Pancreas (tissue), 10 donors: Measurements from ENCODE around the gene THOP1. TPM values are rescaled to one million over a fixed set of nuclear protein-coding genes. Genes with fewer than 3 reads are reported as not detected.

Experiments used
- ATAC-seq, 4 donors: fragments of 200-7000 bp; cut with Tn5 transposase; one replicate each; pipeline versions ENCODE4 v1.8.0 to v1.9.1; 2020; ENCODE audit warnings: mild to moderate bottlenecking in 4 of 4, moderate library complexity in 4 of 4
- DNase-seq, 6 donors: peaks; one replicate each; pipeline ENCODE4 v3.0.0-alpha.2; 2020
- FAIRE-seq: peaks from 2 replicates; lab custom pipeline; 2012; peaks lifted over from hg19 to GRCh38; lab: Jason Lieb, UNC
- H3K27ac ChIP-seq, 4 donors: fragments of 200-600 bp; sonication (generic); 1 replicate in 3 of 4; 2 replicates in 1 of 4; pipeline versions ENCODE4 v1.5.0 to v1.8.0; 2020
- H3K27me3 ChIP-seq, 4 donors: fragments of 200-600 bp; one replicate each; pipeline ENCODE4 v1.8.0; 2021
- H3K36me3 ChIP-seq, 3 donors: fragments of 200-600 bp; sonication (generic) in 1 of 3; one replicate each; pipeline versions ENCODE4 v1.5.0 to v1.8.0; 2020 to 2021
- H3K4me1 ChIP-seq, 3 donors: fragments of 200-600 bp; one replicate each; pipeline ENCODE4 v1.8.0; 2021
- H3K4me3 ChIP-seq, 4 donors: fragments of 200-600 bp; sonication (generic) in 2 of 4; one replicate each; pipeline versions ENCODE4 v1.5.0 to v1.8.0; 2020 to 2021
- H3K9me3 ChIP-seq, 4 donors: fragments of 200-600 bp; one replicate each; pipeline ENCODE4 v1.8.0; 2021
- CTCF ChIP-seq, 4 donors: fragments of 200-600 bp; sonication (generic) in 3 of 4; IDR thresholded peaks; one replicate each; pipeline versions ENCODE4 v1.5.0 to v1.8.0; 2021; ENCODE audit warnings: antibody characterized with exemption in 4 of 4
- WGBS, 2 donors: extraction: QIAGEN DNeasy Blood & Tissue Kit; methylation state at CpG; one replicate each; pipeline ENCODE4 v1.1.7; 2013; 5-methylcytosine and 5-hydroxymethylcytosine counted together
- intact Hi-C, 3 donors: fragments of 100-400 bp; cut with DNase I; formaldehyde crosslinking; loops; one replicate each; pipeline versions ENCODE4 v1.11.1 to v1.14.2; 2022
- polyA plus RNA-seq, 2 donors: library from polyadenylated mRNA; stranded (reverse); fragments of 200-250 nt; gene quantifications; one replicate each; pipeline ENCODE4 v1.2.3, GENCODE V29; 2013
- total RNA-seq, 6 donors: library from RNA; stranded (reverse); fragmentation: NEBNext Ultra II Directional in 4 of 6; extraction: Animal tissue kit (Norgen Biotek cat#: 25700) in 4 of 6; gene quantifications; one replicate each; pipeline versions ENCODE4 v1.2.1 to v1.2.4, GENCODE V29; 2021 to 2023
- donor health status: healthy with polysubstance abuse.
- donor health status: DM: no; HTN: no; CAD: no; lungs with moderate emphysema.
- donor health status: DM: no; HTN: no; CAD: no.
- donor health status: control.
- donor health status: control.
- donor health status: Bipolar disorder and iron deficiency.
- donor health status: DM: yes; HTN: yes; CAD: no.
- donor health status: DM: no; HTN: no; CAD: no.
- donor health status: DM: no; HTN: no; CAD: no.
- donor health status: DM: yes; HTN: yes; CAD: no.

Gene THOP1
- total and polyA plus RNA-seq, 8 donors = 11.6 to 124 (median 20.5) TPM

GRCh38 chr19:2756921-2757881, 28.1 kb upstream of the THOP1 start:
- no peak for ATAC-seq
- no peak for TF ChIP-seq CTCF (IDR thresholded peaks at IDR 0.05)
- no peak overlapping the region for H3K4me3 ChIP-seq
- 93 to 94% methylated on average over 46 to 48 of the region's 48 CpGs for WGBS, 2 donors
- no peak for DNase-seq
- intact Hi-C loops = loop anchor here in 1 of 3 donors (10.0 kb wide), 1 partner anchor 112 kb away; no protein-coding TSS in a partner anchor
- no peaks in the 10 kb centered on the region for H3K27me3 ChIP-seq
- no peak for FAIRE-seq
- no peaks in the 10 kb centered on the region for H3K4me1 ChIP-seq
- H3K9me3 ChIP-seq = no peaks in the 10 kb centered on the region
- H3K36me3 ChIP-seq = peaks cover 0 to 27% (median 9%) of the 10 kb centered on the region in 3 donors
- H3K27ac ChIP-seq = no peak overlapping the region

- Histone ChIP-seq H3K36me3 (peaks cover 0 to 38% (median 20%) of the 10 kb centered on the region in 3 donors), H3K27ac (no peak overlapping the region), H3K4me3 (no peak overlapping the region), H3K9me3 (no peaks in the 10 kb centered on the region), H3K27me3 (no peaks in the 10 kb centered on the region), H3K4me1 (no peaks in the 10 kb centered on the region)
- 97% methylated on average over 17 of the region's 17 CpGs for WGBS, 2 donors
- ATAC-seq (no peak), DNase-seq (no peak), FAIRE-seq (no peak)
- TF ChIP-seq CTCF (IDR thresholded peaks at IDR 0.05) = no peak
- intact Hi-C loops = loop anchor here in 1 of 3 donors (10.0 kb wide), 1 partner anchor 114 kb away; no protein-coding TSS in a partner anchor
Observed at GRCh38 chr19:2758601-2759313, 26.5 kb upstream of the THOP1 start.

GRCh38 chr19:2759362-2759761, 25.9 kb upstream of the THOP1 start:
- Histone ChIP-seq H3K4me1 (no peaks in the 10 kb centered on the region), H3K9me3 (no peaks in the 10 kb centered on the region), H3K36me3 (peaks cover 0 to 44% (median 20%) of the 10 kb centered on the region in 3 donors), H3K27ac (no peak overlapping the region), H3K27me3 (no peaks in the 10 kb centered on the region), H3K4me3 (no peak overlapping the region)
- no peak for TF ChIP-seq CTCF (IDR thresholded peaks at IDR 0.05)
- ATAC-seq (no peak), DNase-seq (no peak), FAIRE-seq (no peak)
- intact Hi-C loops = loop anchor here in 1 of 3 donors (10.0 kb wide), 1 partner anchor 115 kb away; no protein-coding TSS in a partner anchor
- 93 to 96% methylated on average over 17 of the region's 17 CpGs for WGBS, 2 donors

- no peaks in the 10 kb centered on the region for H3K9me3 ChIP-seq
- H3K27me3 ChIP-seq = no peaks in the 10 kb centered on the region
- H3K36me3 ChIP-seq = peaks cover 0 to 50% (median 16%) of the 10 kb centered on the region in 3 donors
- H3K27ac ChIP-seq = no peak overlapping the region
- no peak overlapping the region for H3K4me3 ChIP-seq
- TF ChIP-seq CTCF (IDR thresholded peaks at IDR 0.05) = no peak
- no peak for FAIRE-seq
- WGBS, 2 donors = 95 to 96% methylated on average over 7 of the region's 7 CpGs
- no peak for ATAC-seq
- no peak for DNase-seq
- intact Hi-C loops = loop anchor here in 2 of 3 donors (10.0 kb wide), 2 partner anchors 105 to 115 kb away; no protein-coding TSS in a partner anchor
- H3K4me1 ChIP-seq = no peaks in the 10 kb centered on the region
Observed at GRCh38 chr19:2759965-2760364, 25.3 kb upstream of the THOP1 start.
